Sciatic nerve (tissue), 2 donors: ENCODE data around the gene DIAPH3. TPM values are rescaled to one million over a fixed set of nuclear protein-coding genes. Genes with fewer than 3 reads are reported as not detected.

ENCODE experiments used
- ATAC-seq: fragments of 200-7000 bp; cut with Tn5 transposase; one replicate; pipeline ENCODE4 v1.9.1; 2020; ENCODE audit warnings: mild to moderate bottlenecking, moderate library complexity
- DNase-seq: peaks from one replicate; pipeline ENCODE4 v3.0.0-alpha.2; 2020; ENCODE audit warnings: low spot score
- intact Hi-C: fragments of 100-400 bp; cut with DNase I; formaldehyde crosslinking; loops from one replicate; pipeline ENCODE4 v1.14.2; 2022
- total RNA-seq: library from RNA; stranded (reverse); fragmentation: NEBNext Ultra II Directional; extraction: Animal tissue kit (Norgen Biotek cat#: 25700); gene quantifications from one replicate; pipeline ENCODE4 v1.2.1, GENCODE V29; 2021
- donor health status: DM: no; HTN: no; CAD: no.
- donor health status: DM: no; HTN: no; CAD: no.

The DIAPH3 gene
- total RNA-seq, 1 donor from 2014 or later = 0.31 TPM

- DNase-seq (no peak), ATAC-seq (no peak)
- intact Hi-C loops = no loop called here
These were observed 525.3 kb downstream of the DIAPH3 start for GRCh38 chr13:59638404-59638803.

- no peak for DNase-seq
- ATAC-seq = no peak
- intact Hi-C loops = no loop called here
These were observed 528.1 kb downstream of the DIAPH3 start for GRCh38 chr13:59635589-59635988.

GRCh38 chr13:59633290-59633689 lies 530.4 kb downstream of the DIAPH3 start:
- DNase-seq = no peak
- intact Hi-C loops = no loop called here

GRCh38 chr13:59631271-59631670 lies 532.5 kb downstream of the DIAPH3 start:
- intact Hi-C loops = no loop called here
- DNase-seq (no peak), ATAC-seq (no peak)

More at GRCh38 chr13:59633290-59633689, 530.4 kb downstream of the DIAPH3 start:
- ATAC-seq = no peak

- no peak for ATAC-seq
- intact Hi-C loops = no loop called here
- DNase-seq = no peak
These were observed 538.6 kb downstream of the DIAPH3 start for GRCh38 chr13:59625111-59625510.

GRCh38 chr13:59623206-59623915 lies 540.4 kb downstream of the DIAPH3 start:
- ATAC-seq (no peak), DNase-seq (no peak)
- intact Hi-C loops = no loop called here

- ATAC-seq (no peak), DNase-seq (no peak)
- intact Hi-C loops = no loop called here
These were observed 542.0 kb downstream of the DIAPH3 start for GRCh38 chr13:59621773-59622172.

Other genes with a start within 250 kb of the DIAPH3 start
- 55.7 TPM for gene TDRD3, start 233.3 kb upstream of the DIAPH3 start, total RNA-seq